Stimulated activated naive CD4-positive, alpha-beta T cell treated with Interleukin-2 at 50 U/mL for 16 hours (primary cell): ENCODE results near the gene ADCY4.

Source experiments
- DNase-seq: peaks from one replicate; lab custom pipeline; 2025; lab: John Stamatoyannopoulos, UW

The ADCY4 gene

DNA sequence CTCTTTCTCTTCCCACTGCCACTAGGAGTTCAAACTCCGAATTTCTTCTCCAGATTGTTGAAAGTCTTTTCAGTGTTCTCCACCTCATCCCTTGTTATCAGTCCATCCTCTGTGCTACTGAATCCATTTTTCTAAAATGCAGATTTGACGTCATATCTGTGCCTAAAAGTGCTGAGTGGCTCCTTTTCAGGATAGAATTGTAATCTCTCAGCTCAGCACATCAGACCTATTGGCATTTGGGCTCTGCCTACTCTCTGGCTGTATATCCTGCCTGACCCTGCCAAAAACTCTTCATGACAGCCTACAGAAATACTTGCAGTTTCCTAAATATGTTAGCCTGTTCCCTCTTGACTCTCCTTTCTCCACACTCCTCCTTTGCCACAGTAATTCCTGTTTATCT is 62.4 kb downstream of the ADCY4 start:
- DNase-seq: no peak

DNA sequence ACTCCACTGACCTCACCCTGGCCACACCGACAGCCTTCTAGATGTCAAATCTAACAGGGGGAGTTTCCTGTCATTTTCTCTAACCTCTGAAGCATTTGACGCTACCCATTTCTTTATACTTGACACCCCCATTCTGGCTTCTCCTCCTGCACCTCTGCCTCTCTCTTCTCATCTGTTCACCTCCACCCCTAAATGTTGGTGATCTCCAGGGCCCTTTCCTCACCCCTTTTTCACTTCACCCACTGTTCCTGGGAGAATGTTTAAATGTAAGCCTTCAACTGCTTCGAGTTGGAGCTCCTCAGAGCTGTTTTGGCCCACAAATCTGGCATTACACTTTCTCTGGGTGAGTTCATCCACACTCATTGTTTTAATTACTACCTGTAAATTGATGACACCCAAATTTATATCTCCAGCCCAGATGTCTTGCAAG is 63.0 kb downstream of the ADCY4 start:
- no peak for DNase-seq

DNA sequence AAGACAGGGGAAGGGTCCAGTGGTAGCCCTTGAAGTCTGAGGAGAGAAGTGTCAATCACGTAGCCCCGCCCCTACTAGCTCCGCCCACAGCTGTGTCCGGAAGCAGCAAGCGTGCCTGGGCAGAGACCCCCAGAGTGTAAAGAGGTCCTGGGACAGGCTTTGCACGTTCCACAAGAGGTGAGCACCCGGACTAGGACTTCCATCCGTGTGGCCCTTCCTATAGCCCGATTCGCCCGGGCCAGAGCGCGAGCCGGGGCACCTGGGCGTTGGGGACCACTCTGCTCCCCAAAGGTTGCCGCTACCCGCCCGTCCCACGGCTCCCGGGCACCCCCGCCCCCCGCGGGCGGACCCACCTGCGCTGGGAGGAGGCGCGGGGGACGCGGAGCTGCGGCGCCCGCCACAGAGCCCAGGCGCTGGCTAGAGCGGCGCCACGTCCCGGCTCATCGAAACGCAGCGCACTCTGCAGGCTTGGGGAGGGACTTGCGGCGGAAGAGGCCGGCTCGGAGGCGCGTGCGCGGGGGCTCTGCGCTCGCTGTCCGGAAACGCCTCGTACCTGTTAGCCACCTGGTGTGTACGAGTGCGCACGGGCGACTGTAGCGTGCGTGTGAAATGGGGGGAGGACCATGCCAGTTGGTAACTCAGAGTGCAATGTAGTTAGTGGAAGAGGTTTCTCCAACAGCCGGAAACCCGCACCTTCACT is 63.6 kb downstream of the ADCY4 start, which contains the start of gene RABGGTA:
TSS of gene RABGGTA (minus strand) at position 464 of the 700 bp plus-strand sequence. CDS start 482 bp downstream, outside the sequence.
- DNase-seq: peak; percentile 86

DNA sequence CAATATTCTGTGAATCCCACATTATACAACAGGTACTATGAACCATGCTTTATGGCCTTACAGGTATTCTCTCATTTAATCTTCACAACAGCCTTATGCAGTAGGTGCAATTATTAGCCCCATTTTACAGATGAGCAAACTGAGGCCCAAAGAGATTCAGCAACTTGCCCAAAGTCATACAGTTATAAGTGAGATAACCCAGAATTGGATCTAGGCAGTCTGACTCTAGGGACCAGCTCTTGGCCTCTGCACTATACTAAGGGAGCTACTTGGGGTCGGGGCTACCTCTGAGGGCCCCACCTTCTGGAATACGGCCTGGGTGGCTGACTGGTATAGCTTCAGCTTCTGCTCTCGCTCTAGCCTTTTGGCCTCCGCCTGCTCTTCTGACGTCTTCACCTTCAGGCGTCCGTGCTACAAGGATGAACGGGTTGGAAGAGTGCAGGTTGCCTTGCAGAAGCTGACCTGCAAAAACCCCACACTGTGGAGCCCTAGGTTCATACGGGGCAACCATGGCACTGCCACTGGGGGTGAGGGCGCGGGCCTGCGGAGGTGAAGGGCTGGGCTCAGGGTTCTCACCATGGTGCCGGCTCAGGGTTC is 64.2 kb downstream of the ADCY4 start:
- DNase-seq: no peak

DNA sequence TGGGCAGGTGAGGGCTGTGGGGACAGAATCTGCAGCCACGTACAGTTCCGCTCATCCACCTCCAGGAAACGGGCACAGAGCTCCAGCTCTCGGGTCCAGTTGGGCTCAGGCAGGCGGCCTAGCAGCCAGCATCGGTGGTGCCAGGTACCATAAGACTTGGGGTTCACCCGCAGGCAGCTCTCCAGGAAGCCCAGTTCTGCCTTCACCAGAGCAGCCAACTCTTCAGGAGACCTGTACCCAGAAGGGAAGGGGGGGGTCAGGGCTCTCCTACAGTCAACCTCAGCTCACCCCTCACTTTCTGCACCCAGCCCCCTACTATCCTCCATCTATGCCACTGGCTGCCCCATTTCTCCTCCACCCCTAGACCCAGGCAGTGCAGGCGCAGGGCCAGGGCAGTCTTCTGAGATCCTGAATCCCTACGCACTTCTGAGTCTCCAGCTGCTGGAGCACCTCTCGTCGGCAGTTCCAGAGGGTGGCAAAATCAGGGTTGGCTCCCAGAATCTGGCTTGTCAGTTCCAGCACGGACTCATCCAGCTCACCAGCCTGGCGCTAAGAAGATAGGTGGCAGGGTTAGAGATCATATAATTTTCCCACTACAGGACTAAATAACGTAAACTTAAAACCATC is 64.8 kb downstream of the ADCY4 start:
- DNase-seq: no peak

DNA sequence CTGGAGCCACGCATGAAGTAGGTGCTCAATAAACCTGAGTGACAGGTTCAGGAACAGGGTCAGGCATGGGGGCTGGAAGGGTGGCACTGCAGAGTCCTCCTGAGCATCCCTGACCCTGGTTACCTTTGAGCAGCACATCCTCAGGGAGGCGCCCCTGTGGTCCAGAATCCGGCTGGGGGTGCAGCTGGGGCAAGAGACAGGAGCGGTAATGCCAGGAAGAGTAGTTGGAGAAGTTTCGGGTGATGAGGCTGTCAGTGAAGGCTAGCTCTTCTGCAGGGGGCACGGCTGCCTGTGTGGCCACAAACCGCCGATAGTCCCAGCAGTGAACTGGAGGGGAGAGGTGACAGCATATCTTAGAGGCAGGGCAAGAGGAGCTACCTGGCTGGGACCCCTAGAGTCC is 65.5 kb downstream of the ADCY4 start:
- no peak for DNase-seq
